Keratinocyte (primary cell): ENCODE data around the gene KBTBD8. TPM values are rescaled to one million over a fixed set of nuclear protein-coding genes. Genes with fewer than 3 reads are reported as not detected.

Experiments
- DNase-seq: peaks from one replicate; pipeline ENCODE4 v3.0.0-alpha.2; 2011; ENCODE audit warnings: low read depth, missing footprints, low spot score
- FAIRE-seq: peaks from 2 replicates; lab custom pipeline; 2011; peaks lifted over from hg19 to GRCh38; lab: Jason Lieb, UNC
- H2AFZ ChIP-seq: 2 replicates; pipeline ENCODE4 v1.6.0; 2012; ENCODE audit warnings: low read length, control low read depth, inconsistent platforms; ENCODE audit not compliant: control insufficient read depth
- H3K27ac ChIP-seq: 2 replicates; pipeline ENCODE4 v1.5.1; 2011; ENCODE audit warnings: low read length; ENCODE audit not compliant: control insufficient read depth, insufficient read depth
- H3K27me3 ChIP-seq: 3 replicates; pipeline ENCODE4 v1.6.0; 2011; ENCODE audit warnings: low read length; ENCODE audit not compliant: control insufficient read depth, insufficient read depth; ENCODE audit errors: extremely low read depth
- H3K36me3 ChIP-seq, 2 experiments: 2 replicates in 1 of 2; 3 replicates in 1 of 2; pipeline ENCODE4 v1.5.1; 2011; ENCODE audit warnings: low read length in 2 of 2, mild to moderate bottlenecking in 1 of 2; ENCODE audit not compliant: control insufficient read depth in 2 of 2, insufficient read depth in 2 of 2; ENCODE audit errors: extremely low read depth in 1 of 2
- H3K4me1 ChIP-seq: 3 replicates; pipeline ENCODE4 v1.5.1; 2011; ENCODE audit warnings: low read length; ENCODE audit not compliant: control insufficient read depth, insufficient read depth; ENCODE audit errors: extremely low read depth
- H3K4me2 ChIP-seq: 3 replicates; pipeline ENCODE4 v1.6.0; 2011; ENCODE audit warnings: low read depth, low read length; ENCODE audit not compliant: control insufficient read depth, insufficient read depth; ENCODE audit errors: extremely low read depth
- H3K4me3 ChIP-seq, 3 experiments: fragments of 200-600 bp in 1 of 3; sonication (generic) in 1 of 3; 2 replicates in 2 of 3; 3 replicates in 1 of 3; pipeline ENCODE4 v1.5.1; 2011 to 2016; ENCODE audit warnings: low read length in 3 of 3, mild to moderate bottlenecking in 3 of 3, control low read depth in 2 of 3, inconsistent platforms in 1 of 3, low read depth in 1 of 3, mixed read lengths in 1 of 3, mixed run types in 1 of 3, moderate library complexity in 1 of 3; ENCODE audit not compliant: control insufficient read depth in 2 of 3, insufficient read depth in 2 of 3; ENCODE audit errors: extremely low read depth in 1 of 3
- H3K79me2 ChIP-seq: 2 replicates; pipeline ENCODE4 v1.6.0; 2012; ENCODE audit warnings: low read length; ENCODE audit not compliant: control insufficient read depth, insufficient read depth
- H3K9ac ChIP-seq: 3 replicates; pipeline ENCODE4 v1.6.0; 2011; ENCODE audit warnings: low read length; ENCODE audit not compliant: control insufficient read depth, insufficient read depth; ENCODE audit errors: extremely low read depth
- H3K9me1 ChIP-seq: 3 replicates; pipeline ENCODE4 v1.6.0; 2011; ENCODE audit warnings: low read length; ENCODE audit not compliant: control insufficient read depth, insufficient read depth; ENCODE audit errors: extremely low read depth
- H3K9me3 ChIP-seq: 2 replicates; pipeline ENCODE4 v1.5.1; 2012; ENCODE audit warnings: low read depth, low read length; ENCODE audit not compliant: control insufficient read depth
- H4K20me1 ChIP-seq: 3 replicates; pipeline ENCODE4 v1.6.0; 2011; ENCODE audit warnings: low read length; ENCODE audit not compliant: control insufficient read depth, insufficient read depth; ENCODE audit errors: extremely low read depth
- CTCF ChIP-seq, 3 experiments: IDR thresholded peaks in 1 of 3; conservative IDR thresholded peaks in 1 of 3; optimal IDR thresholded peaks in 1 of 3; 2 replicates in 2 of 3; 3 replicates in 1 of 3; pipeline versions ENCODE3 to v1.5.1; 2011; ENCODE audit warnings: low read length in 3 of 3, mild to moderate bottlenecking in 3 of 3, moderate library complexity in 2 of 3, control low read depth in 1 of 3, inconsistent platforms in 1 of 3; ENCODE audit not compliant: insufficient read depth in 2 of 3; ENCODE audit errors: extremely low read depth in 1 of 3
- EZH2 ChIP-seq: IDR thresholded peaks from one replicate; pipeline ENCODE4 v1.6.1; 2012; ENCODE audit warnings: inconsistent platforms, mild to moderate bottlenecking, low read length, moderate library complexity
- dilution Hi-C: fragments of 300-500 bp; cut with MboI; formaldehyde crosslinking; loops from one replicate; pipeline ENCODE4 v1.7.0; 2020; ENCODE audit warnings: low sequenced_read_pairs; ENCODE audit not compliant: extremely low pct_ligation_motif_present
- polyA plus RNA-seq, 5 experiments: library from polyadenylated mRNA; depleted of rRNA in 3 of 5; stranded (reverse) in 3 of 5; stranded (forward) in 1 of 5; unstranded in 1 of 5; fragments of >200 nt; gene quantifications; 1 replicate in 1 of 5; 2 replicates in 3 of 5; 3 replicates in 1 of 5; pipeline versions ENCODE4 v1.2.1 to v1.2.3, GENCODE V29; 2011 to 2012; ENCODE audit warnings: missing spikeins in 2 of 5, low read depth in 1 of 5, low replicate concordance in 1 of 5

Gene KBTBD8
- polyA plus RNA-seq, 1 donor (not counting 4 experiments of a cell fraction or from before 2014, with no cell fraction given): 7.5 TPM

GRCh38 chr3:67016522-67017080 is 18.5 kb downstream of the KBTBD8 start:
- dilution Hi-C loops: no loop called here
- FAIRE-seq (no peak), DNase-seq (no peak)
- H3K9me3 ChIP-seq: no peaks in the 10 kb centered on the region
- H3K4me2 ChIP-seq: peak overlapping the region; percentile 74
- H4K20me1 ChIP-seq: no peaks in the 10 kb centered on the region
- TF ChIP-seq EZH2 (no peak), CTCF (optimal IDR thresholded peaks at IDR 0.05 in 1 of 3, IDR thresholded peaks at IDR 0.05 in 1 of 3, conservative IDR thresholded peaks at IDR 0.05 in 1 of 3; ENCODE audit: extremely low read depth in 1 of 3, insufficient read depth in 2 of 3, low read length in 3 of 3) (no peak)
- H3K79me2 ChIP-seq: no peaks in the 10 kb centered on the region
- H3K9ac ChIP-seq: no peak overlapping the region
- H2AFZ ChIP-seq: no peak overlapping the region
- no peak overlapping the region for H3K27ac ChIP-seq
- no peaks in the 10 kb centered on the region for H3K27me3 ChIP-seq
- H3K4me3 ChIP-seq: no peak overlapping the region
- no peaks in the 10 kb centered on the region for H3K9me1 ChIP-seq
- H3K4me1 ChIP-seq: peaks cover 23% of the 10 kb centered on the region
- no peaks in the 10 kb centered on the region for H3K36me3 ChIP-seq

GRCh38 chr3:67017211-67017610 is 19.1 kb downstream of the KBTBD8 start:
- Histone ChIP-seq H3K9me3 (no peaks in the 10 kb centered on the region), H4K20me1 (no peaks in the 10 kb centered on the region), H2AFZ (no peak overlapping the region), H3K4me3 (no peak overlapping the region), H3K27ac (peak overlapping the region; percentile 11), H3K9ac (no peak overlapping the region), H3K4me1 (peaks cover 23% of the 10 kb centered on the region), H3K79me2 (no peaks in the 10 kb centered on the region), H3K9me1 (no peaks in the 10 kb centered on the region), H3K27me3 (no peaks in the 10 kb centered on the region), H3K4me2 (peak overlapping the region; percentile 74), H3K36me3 (no peaks in the 10 kb centered on the region)
- no peak for TF ChIP-seq EZH2
- no peak for TF ChIP-seq CTCF (optimal IDR thresholded peaks at IDR 0.05 in 1 of 3, IDR thresholded peaks at IDR 0.05 in 1 of 3, conservative IDR thresholded peaks at IDR 0.05 in 1 of 3; ENCODE audit: extremely low read depth in 1 of 3, insufficient read depth in 2 of 3, low read length in 3 of 3)
- FAIRE-seq (peak; percentile 95), DNase-seq (no peak)
- dilution Hi-C loops: no loop called here
